IPS-NIHi7 (cell line): ENCODE measurements around the gene SRD5A1.
"Not testable (repeated sequence)": the region's sequence is repeated elsewhere in the genome, so short reads cannot be mapped to it uniquely, and the experiment has no call there.

Experiments
- DNase-seq: peaks from one replicate; pipeline ENCODE4 v3.0.0; 2012; ENCODE audit warnings: mixed read lengths; ENCODE audit errors: extremely low spot score

The SRD5A1 gene

DNA sequence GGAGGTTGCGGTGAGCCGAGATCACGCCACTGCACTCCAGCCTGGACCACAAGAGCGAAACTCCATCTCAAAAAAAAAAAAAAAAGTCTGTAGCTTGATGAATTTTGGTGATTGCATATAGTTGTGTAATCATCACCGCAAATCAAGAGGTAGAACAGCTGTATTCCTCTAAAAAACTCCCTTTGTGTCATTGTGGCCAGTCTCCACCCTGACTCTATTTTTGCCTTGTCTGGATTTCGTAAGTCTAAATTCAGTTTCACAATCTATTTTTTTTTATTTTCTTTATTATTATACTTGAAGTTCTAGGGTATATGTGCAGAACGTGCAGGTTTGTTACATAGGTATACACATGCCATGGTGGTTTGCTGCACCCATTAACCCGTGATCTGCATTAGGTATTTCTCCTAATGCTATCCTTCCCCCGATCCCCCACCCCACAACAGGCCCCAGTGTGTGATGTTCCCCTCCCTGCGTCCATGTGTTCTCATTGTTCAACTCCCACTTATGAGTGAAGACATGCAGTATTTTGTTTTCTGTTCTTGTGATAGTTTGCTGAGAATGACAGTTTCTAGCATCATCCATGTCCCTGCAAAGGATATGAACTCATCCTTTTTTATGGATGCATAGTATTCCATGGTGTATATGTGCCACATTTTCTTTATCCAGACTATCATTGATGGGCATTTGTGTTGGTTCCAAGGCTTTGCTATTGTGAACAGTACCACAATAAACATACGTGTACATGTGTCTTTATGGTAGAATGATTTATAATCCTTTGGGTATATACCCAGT lies 12.5 kb downstream of the SRD5A1 start:
- DNase-seq = not testable (repeated sequence)

DNA sequence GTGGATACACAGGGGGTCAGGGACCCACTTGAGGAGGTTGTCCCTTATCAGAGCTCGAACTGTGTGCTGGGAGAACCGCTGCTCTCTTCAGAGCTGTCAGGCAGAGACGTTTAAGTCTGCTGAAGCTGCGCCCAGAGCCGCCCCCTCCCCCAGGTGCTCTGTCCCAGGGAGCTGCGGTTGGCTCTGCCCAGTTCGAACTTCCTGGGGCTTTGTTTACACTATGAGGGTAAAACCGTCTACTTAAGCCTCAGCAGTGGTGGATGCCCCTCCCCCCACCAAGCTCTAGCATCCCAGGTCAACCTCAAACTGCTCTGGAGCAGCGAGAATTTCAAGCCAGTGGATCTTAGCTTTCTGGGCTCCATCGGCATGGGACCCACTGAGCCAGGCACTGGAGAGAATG lies 15.9 kb downstream of the SRD5A1 start:
- no peak for DNase-seq

DNA sequence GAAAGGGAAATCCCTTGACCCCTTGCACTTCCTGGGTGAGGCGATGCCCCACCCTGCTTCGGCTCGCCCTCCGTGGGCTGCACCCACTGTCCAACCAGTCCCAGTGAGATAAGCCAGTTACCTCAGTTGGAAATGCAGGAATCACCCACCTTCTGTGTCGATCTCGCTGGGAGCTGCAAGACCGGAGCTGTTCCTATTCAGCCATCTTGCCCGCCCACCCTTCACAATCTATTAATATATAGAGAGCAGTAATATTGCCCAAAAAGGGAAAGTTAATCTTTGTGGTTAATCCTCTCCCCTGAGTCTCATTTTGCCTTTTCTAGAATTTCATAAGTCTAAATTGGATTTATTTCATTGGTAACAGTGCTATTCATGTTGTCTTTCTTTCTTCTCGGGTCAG lies 16.4 kb downstream of the SRD5A1 start:
- DNase-seq = no peak

DNA sequence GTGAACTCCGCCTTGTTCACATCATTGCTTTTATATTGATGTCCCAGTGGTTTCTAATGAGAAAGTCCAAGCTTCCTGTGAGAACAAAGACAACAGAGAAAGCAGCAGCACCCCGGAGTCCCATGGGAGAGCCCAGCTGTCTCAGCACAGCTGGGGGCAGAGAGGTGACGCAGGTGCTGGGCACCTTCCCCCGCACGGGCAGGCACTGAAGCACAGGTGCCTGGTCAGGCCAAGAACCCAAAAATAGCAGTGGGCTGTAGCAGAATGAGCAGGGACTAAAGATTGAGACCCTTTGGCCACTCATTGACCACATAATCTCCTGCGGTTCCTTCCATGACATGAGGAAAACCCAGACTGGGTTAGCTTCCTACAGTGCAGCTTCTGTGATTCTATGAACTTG lies 18.8 kb downstream of the SRD5A1 start:
- no peak for DNase-seq

DNA sequence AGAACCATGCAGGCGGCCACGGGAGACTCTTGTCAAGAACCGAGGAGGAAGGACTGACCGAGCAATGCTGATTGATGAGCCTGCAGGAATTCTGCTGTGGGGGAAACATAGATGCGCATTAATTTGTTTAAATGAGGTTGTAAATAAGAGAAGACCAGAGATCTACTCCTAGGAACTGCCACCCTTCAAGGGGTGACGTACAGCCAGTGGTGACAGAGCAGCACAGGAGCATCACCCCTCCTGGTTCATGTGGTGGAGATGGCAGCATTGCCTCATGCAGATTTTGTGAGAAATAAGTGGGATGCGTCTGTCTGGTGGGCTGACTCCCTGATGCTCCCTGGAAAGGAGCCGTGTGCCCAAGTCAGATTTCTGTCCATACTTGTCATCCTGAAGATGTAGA lies 22.2 kb downstream of the SRD5A1 start:
- no peak for DNase-seq

DNA sequence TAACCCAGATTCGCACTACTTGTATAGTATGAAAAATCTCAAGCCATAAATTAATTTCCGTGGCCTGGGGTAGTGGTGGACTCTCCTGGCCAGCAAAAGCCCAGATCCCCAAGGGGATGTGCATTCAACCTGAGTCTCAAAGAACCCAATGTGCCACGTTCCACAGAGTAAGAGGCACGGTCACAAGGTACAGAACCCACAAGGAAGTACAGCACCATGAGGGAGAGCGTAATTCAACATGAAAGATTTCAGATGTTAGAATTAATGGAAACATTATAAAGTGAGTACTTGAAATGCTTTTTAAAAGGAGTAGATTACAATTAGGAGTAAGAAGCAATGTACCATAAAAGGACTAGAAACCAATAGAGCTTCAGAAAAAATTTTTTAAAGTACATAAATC lies 23.4 kb downstream of the SRD5A1 start:
- DNase-seq = no peak

DNA sequence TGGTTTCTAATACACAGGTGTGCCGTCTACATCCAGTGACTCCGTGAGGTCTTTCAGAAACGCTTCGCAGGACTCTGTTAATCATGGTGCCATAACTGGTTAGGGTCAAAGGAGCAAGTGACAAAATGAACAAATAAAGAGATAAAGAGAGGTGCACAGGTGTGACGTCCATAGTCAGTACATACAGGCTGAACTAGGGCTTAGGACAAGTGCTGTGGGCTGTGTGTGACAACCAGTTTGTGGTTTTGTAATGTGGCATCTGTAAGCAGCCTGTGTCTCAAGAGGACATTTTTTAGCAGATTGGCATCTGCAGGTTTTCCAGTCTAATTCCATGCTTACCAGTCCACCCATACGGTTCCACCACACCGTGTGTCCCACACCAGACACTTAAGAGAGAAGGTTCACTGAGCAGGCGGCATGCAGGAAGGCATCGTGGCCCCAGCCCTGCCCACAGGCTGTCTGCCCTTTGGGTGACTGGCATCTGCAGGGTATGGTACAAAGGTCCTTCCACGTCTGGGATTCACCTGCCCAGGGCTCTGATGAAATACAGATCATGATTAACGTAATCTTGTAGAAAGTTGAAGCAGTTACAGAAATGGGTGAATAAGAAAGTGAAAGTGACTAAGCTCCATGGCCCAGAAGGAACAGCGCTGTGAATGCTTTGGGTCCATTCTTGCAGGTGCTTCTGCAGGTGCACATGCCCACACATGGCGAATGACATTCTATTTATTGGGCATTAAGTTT lies 26.9 kb downstream of the SRD5A1 start:
- no peak for DNase-seq

DNA sequence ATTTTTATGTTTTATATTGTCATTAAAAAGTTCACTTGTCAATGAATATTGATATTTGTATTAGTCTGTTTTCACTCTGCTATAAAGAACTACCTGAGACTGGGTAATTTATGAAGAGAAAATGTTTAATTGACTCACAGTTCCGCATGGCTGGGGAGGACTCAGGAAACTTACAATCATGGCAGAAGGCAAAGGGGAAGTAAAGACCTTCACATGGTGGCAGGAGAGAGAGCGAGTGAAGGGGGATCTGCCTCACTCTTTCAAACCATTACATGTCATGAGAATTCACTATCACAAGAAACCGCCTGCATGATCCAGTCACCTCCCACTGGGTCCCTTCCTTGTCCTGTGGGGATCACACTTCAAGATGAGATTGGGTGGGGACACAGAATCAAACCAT lies 27.4 kb downstream of the SRD5A1 start:
- no peak for DNase-seq

DNA sequence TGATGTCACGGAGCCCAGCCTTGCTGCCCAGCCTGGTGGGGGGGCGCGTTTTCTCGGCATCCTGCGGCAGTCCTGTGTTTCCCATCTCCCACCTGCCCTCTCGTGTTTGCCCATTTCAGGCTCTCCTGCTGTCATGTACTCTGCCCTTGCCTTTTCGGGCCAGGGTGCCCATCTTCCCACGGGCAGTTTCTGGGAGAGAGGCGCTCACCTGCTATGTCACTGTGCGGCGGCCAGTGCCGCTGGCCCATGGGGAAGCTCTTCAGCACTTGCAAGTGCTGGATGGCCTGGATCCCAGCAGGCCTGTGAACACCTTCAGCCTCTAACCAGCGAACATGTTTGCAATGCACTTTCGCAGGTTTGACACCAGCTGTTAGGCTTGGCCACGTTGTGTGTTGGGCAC lies 33.5 kb downstream of the SRD5A1 start:
- no peak for DNase-seq

DNA sequence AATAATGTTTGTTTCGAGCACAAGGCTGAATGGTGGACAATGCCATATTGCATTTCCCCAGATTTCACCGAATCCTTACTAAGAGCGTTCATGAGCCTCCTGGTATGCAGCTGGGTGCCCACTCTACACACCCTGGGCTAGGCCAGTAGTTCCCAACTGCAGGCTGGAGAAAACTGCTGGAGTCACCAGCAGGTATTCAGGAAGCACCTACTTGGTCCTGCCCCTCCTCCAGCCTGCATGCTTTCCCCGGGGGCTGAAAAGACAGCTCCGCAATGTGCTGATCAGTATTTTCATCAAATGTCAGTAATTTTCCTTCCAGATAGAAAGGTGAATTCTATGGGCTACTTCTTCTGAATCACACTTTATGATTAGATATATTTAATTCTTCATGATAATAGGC lies 34.4 kb downstream of the SRD5A1 start:
- DNase-seq = peak; percentile 43

DNA sequence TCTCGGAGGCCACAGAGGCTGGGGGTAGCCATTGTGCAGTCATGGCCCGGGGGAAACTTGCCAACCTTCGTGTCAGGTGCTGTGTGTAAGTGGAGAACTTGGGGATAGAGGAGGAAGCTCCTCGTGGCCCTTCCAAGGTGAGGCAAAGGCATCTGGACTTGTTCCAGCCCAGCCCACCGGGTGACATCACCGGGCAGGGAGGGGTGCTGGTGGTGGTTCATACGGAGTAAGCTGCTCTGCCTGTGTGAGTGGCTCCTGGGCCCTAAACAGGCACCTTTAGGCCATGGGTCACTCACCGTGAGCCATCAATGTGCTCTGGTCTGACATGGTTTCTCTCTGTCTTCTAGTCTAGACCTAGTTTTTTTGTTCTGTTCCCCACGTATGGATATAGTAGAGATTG lies 35.5 kb downstream of the SRD5A1 start:
- DNase-seq = not testable (repeated sequence)

DNA sequence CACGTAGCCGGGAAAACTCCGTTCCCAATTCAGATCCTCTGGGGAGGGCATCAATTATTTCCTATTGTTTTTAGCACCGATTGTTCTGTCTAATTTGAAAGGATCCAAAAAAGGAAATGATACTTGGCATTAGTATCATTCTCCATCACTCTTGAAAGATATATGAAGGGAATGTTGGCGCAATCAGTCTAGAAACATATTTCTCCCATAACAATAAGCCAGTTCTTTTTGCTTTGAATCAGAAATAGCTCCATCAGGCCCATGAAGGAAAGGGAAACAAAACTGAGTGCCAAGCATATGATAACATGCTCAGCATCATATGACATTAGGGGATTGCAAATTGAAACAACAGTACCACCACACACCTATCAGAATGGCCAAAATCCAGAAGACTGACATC lies 39.8 kb downstream of the SRD5A1 start:
- no peak for DNase-seq

DNA sequence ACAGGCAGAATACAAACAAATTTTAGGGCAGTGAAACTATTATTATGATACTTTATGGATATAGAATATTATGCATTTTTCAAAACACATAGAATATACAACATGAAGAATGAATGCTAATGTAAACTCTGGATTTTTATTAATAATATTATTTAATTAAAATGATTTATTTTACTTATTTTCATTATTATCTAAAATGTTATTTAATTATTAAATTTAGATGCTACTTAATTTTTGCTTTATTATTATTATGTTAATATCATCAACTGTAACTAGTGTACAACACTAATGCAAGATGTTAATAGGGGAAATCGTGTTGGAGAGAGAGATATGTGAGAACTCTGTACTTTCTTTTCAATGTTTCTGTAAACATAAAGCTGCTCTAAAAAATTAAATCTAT lies 40.7 kb downstream of the SRD5A1 start:
- no peak for DNase-seq

DNA sequence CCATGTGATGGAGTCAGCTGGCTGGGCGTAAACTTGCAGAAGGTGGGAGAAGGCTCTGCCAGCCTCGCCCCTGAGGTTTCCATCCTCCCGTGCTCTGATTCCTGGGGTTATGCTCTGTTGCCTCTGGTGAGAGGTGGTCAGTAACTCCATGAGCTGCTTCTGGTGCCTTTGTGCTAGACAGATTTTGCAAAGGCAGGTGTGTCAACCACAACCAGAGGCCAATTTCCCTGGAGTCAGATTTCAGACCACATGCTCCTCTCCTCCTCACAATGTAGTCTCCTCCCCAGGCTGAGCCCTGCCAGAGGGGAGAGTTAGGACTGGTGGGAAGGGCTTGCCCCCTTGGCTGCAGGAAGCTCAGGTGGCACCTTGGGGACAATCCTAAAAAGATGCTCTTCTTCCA lies 41.2 kb downstream of the SRD5A1 start:
- DNase-seq = no peak

DNA sequence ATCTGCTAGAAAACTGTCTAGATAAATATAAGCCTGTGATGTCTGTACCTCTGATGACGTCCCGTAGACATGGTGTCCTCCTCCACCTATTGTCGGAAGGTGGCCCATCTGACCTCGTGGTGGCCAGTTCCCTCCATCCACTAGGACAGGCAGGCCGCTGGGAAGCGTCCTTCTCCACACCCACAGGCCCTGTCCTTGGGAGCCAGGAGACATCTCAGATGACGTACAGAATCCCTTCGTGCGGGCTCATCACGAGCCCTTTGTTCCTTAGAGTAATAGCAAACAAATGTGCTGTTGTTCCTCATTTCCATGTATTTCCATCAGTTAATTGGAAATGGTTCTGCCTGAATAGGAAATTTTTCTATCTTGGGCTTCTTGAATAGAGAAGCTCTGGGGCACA lies 41.6 kb downstream of the SRD5A1 start:
- no peak for DNase-seq

DNA sequence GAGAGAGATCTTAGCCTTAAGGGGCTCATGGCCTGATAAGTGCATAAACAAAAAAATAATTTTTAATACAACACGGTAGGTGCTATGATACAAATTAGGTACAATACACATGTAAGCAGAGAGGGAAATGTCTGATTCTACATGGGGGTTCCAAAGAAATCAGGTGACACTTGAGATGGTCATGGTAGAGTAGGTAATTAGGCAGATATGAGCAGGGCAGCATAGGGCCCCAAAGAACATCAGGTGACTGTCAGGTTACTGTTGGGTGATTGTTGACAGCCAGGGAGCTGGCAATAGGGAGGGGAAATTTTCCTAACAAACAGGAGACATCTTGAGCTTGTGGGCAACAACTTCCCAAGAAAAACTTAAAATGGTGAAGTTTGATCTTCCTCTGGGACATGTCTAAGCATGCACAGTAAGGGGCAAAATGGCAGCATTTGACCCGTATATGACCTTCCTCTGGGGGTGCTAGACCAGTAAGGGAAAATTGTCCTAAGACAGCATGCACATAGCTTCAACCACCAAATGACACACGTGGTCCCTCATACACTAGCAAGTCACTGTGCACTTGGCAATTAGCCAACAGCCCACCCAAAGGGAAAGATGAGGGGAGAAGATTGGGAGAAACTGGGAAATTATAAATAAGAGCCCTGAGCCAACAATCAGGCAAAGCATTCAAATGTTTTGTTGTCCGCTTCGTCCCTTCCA lies 42.7 kb downstream of the SRD5A1 start:
- no peak for DNase-seq

DNA sequence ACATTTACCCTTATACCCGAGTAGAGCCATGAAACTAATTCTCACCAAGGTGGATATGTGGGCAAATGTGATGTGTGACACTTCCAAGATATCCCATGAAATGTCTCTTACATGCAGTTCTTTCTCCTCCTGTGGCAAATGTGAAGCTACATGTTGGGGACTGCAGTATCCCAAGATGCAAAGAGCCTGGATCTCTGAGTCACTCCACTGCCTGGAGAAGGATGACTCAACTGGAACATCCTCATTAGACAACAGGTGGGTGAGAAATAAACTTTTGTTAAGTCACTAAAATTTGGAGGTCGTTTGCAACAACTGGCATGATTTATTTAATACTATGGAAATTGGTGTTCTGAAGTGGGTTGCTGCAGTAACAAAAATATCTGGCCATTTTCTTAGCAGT lies 43.5 kb downstream of the SRD5A1 start:
- DNase-seq = no peak

DNA sequence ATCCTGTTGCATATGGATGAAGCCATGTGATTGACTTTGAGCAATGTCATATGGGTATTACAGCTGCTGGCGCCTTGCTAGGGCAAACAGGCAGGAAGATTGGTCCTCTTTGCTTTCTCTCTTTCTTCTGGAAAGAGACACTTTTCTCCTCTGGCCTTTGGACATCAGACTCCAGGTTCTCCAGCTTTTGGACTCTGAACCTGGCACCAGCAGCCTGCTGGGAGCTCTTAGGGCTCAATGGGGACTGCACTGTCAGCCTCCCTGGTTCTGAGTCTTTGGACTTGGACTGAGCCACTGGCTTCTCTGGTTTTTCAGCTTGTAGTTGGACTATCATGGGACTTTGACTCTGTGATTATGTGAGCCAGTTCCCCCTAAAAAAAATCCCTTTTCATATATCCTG lies 45.1 kb downstream of the SRD5A1 start:
- DNase-seq = no peak

DNA sequence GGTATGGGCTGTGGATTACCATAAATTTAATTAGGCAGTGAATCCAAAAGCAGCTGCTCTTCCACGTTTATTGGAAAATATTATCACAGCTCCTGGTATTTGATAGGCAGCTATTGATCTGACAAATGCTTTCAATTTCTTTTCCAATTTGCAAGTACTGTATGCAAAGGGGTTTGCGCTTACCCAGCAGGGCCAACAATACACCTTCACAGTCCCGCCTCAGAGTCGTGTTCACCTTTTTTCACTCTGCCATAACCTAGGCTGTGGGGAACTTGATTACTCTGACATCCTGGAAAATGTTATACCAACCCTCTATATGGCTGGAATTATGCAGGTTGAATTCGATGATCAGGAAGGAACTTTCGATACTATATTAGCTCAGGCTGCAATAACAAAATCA lies 47.7 kb downstream of the SRD5A1 start:
- DNase-seq = no peak

DNA sequence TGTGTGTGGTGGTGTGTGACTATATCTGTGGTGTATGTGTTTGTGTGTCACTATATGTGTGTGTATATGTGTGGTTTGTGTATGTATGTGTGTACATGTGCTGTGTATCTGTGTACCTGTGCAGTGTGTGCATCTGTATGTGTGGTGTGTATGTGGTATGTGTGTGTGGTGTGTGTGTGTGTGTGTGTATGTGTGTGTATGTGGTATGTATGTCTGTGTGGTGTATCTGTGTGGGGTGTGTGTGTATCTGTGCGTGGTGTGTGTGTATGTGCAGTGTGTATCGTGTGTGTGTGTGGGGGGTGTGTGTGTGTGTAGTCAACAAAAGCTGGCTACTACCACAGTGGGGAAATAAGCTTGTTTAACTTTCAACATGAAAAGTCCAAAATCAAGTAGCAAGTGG lies 48.4 kb downstream of the SRD5A1 start:
- DNase-seq = no peak

DNA sequence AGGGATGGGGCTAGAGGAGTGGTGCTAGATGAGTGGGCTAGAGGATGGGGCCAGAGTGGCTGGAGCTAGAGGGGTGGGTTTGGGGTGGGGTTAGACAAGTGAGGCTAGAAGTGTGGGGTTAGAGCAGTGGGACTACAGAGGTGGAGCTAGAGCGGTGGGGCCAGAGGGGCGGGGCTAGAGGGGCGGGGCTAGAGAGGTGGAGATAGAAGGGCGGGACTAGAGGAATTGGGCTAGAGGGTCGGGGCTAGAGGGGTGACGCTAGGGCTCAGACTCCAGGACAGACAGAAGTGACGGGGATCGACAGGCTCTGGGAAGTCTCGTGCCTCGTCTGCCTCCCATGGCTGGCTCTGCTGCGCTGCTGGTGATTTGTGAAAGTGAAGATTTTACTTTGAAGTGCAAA lies 49.0 kb downstream of the SRD5A1 start:
- peak; percentile 61 for DNase-seq

DNA sequence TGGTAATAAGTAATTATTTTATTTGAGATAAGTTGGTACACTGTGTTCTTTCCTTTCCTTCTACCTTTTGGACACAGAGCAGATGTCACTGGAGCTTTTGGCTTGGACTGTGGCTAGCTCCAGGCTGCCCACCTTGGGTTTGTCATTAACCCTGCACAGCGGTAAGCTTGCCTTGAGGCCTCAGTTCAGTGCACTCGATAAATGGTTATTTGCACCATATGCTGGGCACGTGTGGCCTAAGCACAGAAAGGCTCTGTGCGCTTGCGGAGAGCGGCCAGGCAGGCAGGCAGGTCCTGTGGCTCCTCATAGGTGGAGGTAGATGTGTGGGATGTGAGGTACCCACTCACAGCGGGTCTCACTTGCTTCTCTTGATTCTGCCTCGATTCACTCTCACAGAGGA lies 50.0 kb downstream of the SRD5A1 start:
- no peak for DNase-seq

DNA sequence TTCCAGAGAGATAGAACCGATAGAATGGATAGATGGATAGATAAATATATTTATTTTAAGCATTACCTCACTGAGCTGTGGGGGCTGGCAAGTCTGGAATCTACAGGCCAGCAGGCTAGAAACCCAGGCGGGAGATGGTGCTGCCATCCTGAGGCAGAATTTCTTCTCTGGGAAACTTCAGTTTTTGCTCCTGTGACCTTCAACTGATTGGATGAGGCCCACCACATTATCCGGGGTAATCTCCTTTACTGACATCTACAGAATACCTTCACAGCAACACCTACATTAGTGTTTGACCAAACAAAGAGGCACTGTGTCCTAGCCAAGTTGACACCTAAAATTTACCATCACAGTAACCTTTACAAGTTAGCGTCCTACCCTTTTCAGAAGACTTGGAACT lies 50.8 kb downstream of the SRD5A1 start:
- no peak for DNase-seq
